Adipose tissue (tissue), 3 donors: ENCODE data around the gene KCTD17. TPM values are rescaled to one million over a fixed set of nuclear protein-coding genes. Genes with fewer than 3 reads are reported as not detected.

Experiments
- H3K27ac ChIP-seq: one replicate; pipeline ENCODE4 v1.5.1; 2013; ENCODE audit warnings: low read depth, low read length
- WGBS, 3 donors: extraction: QIAGEN DNeasy Blood & Tissue Kit; methylation state at CpG; one replicate each; pipeline ENCODE4 v1.1.7; 2013; 5-methylcytosine and 5-hydroxymethylcytosine counted together
- polyA plus RNA-seq, 3 donors: library from polyadenylated mRNA; stranded (reverse); fragments of 200-250 nt; gene quantifications; one replicate each; pipeline ENCODE4 v1.2.3, GENCODE V29; 2013
- donor health status: healthy with polysubstance abuse.
- donor health status: Bipolar disorder and iron deficiency.
- donor health status: healthy.

The KCTD17 gene
- polyA plus RNA-seq, 3 donors: 3.2 to 22.7 (median 8.7) TPM

DNA sequence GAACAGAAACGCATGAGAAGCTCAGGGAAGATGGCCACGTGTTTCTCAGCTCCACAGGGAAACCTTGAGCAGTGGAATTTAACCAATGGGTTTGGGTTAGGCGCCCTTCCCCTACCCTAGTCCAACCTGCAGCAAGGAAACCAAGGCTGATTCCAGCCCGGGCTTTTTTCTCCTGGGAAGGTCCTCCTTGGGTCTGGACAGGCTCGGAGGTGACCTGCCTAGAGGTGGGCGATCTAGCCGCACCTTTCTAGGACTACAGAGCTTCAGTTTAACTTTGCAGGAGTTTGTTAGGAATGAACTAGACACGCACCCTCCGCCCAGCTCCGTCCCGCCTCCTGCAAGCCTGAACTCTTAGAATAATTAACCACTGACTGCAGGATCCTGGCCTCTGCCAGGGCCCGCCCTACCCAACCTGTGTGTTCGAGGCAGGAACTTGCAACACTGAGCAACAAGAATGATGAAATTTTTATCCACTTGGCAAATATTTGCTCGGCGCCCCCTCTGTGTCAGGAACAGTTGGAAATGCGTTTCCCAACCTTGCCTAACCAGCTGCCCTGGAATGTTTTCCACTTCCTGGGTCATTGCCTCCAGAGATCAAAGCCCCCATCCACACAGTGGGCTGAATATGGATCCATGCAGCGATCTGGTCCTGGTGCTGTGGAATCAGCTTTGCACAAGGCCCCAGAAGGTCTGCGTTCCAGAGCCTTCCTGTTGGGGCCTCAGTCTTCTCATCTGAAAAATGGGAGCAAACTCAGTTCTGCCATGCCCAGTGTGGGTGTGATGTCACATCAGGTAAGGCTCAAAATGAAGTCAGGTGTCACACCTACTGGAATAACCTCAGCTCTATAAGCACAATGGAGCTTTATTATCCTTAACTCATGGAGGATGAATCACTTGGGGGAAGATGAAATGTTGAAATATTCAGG, 18.7 kb upstream of the KCTD17 start:
- 16 to 45% (median 40%) methylated on average over 18 of the region's 18 CpGs for WGBS, 3 donors
- H3K27ac ChIP-seq: no peak overlapping the region

DNA sequence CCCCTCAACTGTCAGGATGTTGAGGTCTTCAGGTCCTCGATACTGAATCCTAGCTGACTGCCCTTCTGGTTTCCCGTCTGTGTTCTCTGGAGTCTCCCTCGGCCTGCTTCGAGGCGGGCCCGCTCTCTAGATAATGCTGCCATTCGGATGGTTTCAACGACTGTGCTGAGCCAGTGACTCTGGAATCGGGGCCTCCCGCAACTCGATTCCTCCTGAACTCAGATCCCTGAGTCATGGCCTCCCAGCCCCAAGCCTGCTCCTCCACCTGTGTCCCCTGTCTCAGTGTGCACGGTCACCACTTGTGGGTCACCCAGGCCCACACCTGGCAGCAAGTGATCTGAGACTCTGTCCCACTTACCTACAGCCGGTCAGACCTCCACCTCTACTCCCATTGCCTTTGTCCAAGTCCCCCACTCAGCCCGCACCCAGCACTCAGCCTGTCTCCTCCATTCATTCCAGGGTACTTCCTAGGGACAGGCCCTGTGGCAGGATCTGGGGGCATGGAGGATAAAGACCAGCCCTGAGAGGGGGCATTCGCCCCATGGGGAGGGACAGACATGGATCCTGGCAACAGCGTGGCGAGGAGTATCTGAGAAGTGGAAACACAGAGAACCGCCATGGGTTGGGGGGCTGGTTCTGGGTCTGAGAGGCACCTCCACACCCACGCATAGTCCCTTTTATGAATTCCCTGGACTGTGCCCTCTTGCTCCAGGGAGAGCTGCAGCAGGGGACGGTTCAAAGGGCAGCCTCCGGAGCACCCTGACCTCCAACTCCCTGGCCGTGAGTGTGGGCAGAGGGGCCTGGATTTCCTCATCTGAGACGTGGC, 17.7 kb upstream of the KCTD17 start:
- no peak overlapping the region for H3K27ac ChIP-seq

DNA sequence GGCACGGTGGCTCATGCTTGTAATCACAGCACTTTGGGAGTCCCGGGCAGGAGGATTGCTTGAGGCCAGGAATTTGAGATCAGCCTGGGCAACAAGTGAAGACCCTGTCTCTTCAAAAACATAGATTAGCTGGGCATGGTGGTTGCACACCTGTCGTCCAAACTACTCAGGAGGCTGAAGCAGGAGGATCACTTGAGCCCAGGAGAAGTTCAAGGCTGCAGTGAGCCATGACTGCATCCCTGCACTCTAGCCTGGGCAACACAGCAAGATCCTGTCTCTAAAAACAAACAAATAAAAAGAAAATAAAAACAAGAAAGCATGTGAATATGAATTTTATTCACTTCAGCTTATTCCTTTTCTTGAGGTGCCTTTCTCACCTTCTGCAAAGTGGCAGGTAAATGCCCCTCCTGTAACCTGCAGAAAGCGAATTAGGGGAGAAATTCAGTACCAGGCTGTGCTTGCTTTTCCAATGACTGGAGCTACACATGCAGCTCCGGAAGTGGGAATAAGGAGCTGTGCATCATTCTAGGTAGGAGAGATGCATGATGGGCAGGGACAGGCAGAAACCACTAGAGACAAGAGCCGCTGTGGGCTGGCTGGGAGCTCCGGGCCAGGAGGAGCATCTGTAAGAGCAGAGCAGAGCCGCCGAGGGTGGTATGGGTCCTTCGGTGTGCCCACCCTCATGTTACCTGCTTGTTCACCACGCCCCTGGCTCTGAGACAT, 14.7 kb upstream of the KCTD17 start:
- WGBS, 3 donors: 85 to 88% (median 87%) methylated on average over 10 to 11 of the region's 11 CpGs

More for the DNA sequence above, 17.7 kb upstream of the KCTD17 start:
- 84 to 87% (median 86%) methylated on average over 23 of the region's 23 CpGs for WGBS, 3 donors

DNA sequence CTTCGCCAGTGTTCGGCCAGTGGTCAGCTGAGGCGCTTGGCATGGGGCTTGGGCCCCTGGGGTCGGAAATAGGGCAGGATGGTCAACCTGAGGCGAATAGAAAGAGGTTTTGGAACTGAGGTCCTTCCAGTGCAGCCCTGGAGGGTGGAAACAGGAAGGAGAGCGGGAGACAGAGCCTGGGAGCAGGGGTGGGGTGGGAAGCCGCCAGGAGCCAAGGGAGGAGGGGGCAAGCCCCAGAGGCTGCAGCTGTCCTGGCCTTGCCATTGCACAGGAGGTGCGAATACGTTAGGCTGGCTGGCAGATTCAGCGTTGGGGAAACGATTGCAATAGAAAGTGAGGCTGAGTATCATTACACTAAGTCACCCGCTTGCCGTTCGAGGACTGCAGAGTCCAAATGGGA, 13.9 kb upstream of the KCTD17 start:
- no peak overlapping the region for H3K27ac ChIP-seq
- WGBS, 3 donors: 53 to 79% (median 57%) methylated on average over 14 of the region's 14 CpGs

More for the DNA sequence above, 14.7 kb upstream of the KCTD17 start:
- H3K27ac ChIP-seq: no peak overlapping the region

DNA sequence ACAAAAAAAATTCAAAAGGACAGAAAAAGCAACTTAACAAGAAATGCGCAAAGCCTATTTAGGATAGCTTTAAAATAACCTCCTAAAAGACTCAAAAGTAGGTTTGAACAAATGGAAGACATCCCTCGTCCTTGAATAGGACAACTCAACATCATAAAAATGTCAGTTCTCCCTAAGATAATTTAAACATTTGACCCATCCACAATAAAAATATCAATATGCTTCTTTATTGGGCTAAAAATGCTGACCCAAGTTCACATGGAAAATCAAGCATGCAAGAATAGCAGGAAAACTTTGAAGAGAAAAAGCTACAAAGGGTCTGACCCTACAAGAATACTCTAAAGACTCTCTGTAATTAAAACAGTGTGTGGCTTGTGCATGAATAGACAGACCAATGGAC, 12.1 kb upstream of the KCTD17 start:
- no peak overlapping the region for H3K27ac ChIP-seq
- 85 to 95% (median 90%) methylated on average over 2 of the region's 2 CpGs for WGBS, 3 donors

DNA sequence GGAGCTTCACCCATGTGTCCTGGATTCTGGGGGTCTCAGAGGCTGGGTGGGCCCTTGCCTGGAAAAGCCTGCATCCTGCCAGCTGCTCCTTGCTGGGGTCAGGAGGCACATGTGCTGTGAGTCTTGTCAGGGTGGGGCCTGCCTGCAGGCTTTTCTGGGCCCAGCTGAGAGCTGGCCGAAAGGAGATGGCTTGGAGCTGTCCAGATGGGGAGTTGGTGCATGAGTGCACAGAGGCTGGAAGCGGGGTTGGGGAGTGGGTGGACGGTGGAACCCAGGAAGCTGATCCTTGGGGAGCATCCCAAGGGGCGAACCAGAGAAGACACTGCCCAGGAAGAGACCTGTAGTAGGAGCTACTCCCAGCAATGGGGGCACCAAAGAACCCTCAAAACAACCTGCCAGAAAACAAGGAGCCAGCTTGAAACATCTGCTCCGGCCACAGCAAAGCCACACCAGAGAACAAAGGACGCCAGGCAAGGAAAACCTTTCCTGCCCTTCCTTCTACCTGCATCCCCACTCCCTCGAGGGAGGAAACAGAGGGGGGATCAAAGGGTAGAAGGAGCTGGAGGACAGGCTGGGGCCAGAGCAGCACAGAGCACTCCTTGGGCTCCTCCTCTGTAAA, 8.2 kb upstream of the KCTD17 start:
- H3K27ac ChIP-seq: no peak overlapping the region
- WGBS, 3 donors: 70 to 74% (median 70%) methylated on average over 7 of the region's 7 CpGs

DNA sequence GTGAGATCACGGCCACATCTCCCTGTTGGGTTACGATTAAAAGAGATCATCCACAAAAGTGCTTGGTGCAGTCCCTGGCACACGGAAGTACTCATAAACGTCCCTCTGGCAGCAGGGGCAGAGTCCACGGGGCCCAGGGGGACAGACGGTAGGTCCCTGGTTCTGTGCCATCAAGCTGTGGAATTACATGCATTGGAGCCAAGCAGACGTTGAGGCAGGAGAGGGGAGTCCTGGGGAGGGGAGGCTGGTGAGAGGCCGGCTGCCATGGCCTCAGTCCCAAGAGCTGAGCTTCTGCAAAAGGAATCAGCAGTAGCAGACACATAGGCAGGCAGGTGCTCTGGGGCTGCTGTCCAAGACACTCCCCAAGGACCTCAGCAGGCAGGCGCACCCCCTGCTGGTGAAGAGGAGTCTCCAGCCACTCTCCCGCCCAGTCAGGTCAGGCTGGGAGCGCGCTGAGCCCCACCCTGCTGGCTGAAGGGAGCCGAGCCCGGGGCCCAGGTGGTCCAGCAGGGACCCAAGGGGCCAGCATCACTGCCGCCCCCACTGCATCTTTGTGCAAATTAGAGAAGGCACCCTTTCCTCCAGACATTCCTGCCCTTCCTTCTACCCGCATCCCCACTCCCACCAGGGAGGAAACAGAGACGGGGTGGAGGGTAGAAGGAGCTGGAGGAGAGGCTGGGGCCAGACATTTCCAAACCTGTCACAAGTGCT, 7.6 kb upstream of the KCTD17 start:
- no peak overlapping the region for H3K27ac ChIP-seq
- WGBS, 3 donors: 17 to 34% (median 32%) methylated on average over 16 to 17 of the region's 17 CpGs

DNA sequence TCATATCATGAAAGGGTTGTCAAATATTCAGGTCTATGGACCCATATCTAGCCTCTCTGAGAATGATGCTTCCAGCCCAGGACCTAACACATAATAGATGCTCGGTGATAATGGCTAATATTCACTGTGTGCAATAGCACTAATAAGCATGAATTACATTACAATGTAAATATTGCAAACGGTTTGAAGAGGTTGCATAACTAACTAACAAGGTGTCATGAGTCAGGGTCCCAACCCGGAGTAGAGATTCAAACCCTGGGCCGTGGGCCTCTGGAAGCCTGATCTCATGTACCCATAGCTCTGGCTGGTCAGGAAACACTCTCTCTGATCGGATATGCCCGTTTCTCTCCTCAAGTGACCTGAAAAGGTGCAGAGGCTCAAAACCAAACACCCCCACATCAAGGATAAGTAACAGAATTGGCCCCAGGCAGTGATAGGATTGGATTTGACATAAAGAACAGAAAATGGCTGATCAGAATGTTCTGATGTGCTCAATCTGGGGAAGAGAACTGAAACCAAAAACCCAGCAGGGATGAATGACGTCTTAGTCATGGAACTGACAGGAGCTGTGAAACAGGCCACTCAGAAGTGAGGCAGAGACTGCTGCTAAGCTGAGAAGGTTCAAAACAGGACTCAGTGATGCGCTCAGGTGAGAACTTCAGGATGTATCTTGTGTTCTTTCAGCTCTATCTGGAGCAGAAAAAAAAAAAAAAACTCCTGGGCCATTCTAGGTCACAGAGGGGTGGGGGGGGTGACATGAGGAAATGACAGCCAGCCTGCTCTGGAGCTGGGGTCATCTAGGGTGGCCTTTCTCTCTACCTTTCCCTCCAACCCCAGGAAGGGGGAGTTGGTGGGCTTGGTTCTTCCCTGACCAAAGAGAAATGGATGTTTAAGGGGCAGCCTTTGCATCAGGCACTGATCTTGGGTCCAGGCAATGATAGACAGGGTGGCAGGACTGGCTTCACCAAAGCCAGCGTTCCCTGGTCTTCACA, 6.6 kb upstream of the KCTD17 start:
- H3K27ac ChIP-seq: no peak overlapping the region
- 70 to 78% (median 74%) methylated on average over 9 of the region's 9 CpGs for WGBS, 3 donors

DNA sequence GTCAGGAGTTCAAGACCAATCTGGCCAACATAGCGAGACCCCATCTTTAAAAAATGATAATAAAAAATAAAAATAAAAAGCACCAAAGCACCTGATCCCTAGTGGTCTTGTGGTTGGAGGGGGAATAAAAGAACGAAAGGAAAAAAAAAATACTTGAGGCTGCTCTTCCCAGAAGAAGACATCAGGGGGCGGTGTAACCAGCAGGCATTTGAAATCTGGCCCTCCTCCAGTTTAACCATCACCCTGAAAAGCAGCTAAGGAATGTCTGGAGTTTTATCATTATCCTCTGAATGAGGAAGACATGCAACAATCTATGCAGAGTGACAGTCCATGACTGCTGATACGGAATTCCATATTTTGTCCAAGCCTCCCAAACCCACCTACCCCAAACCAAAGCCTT, 5.6 kb upstream of the KCTD17 start:
- no peak overlapping the region for H3K27ac ChIP-seq
- 41 to 62% (median 51%) methylated on average over 4 of the region's 4 CpGs for WGBS, 3 donors

DNA sequence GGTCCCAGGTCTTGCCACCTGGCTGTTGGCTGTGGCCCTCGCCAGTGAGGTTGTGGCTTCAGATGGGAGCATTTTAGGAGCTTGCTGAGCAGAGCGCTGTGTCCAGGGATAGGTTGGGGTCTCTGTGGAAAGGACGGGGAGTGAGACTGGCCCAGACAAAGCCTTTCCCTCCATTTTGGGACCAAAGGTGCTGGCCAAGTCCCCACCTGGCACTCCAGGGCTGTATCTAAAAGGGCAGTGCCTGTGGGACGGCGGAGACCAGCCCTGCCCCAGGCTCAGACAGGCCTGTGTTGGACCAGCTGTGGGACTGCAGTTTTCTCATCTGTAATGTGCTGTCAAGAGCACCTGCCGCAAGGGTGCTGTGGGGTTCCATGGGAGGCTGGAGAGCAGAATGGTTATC, 5.0 kb upstream of the KCTD17 start:
- H3K27ac ChIP-seq: no peak overlapping the region
- 66 to 91% (median 91%) methylated on average over 6 of the region's 6 CpGs for WGBS, 3 donors

DNA sequence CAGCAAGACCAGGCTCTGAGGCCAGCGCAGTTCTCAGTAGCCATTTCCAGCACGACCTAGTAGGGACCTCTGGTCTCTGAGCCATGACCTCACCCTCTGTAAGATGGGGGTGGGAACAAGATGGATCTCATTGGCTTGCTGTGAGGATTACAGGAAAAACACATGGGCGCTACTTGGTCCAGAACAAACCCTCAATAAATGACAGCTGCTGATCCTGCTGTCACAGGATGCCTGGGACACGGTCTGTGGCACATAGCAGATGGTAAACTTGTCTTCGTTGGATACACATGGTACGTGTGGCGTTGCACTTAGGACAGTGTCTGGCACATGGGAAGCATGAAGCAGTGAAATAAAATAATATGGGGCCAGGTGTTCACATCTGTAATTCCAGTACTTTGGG, 4.5 kb upstream of the KCTD17 start:
- H3K27ac ChIP-seq: no peak overlapping the region
- 79 to 92% (median 90%) methylated on average over 7 of the region's 7 CpGs for WGBS, 3 donors

DNA sequence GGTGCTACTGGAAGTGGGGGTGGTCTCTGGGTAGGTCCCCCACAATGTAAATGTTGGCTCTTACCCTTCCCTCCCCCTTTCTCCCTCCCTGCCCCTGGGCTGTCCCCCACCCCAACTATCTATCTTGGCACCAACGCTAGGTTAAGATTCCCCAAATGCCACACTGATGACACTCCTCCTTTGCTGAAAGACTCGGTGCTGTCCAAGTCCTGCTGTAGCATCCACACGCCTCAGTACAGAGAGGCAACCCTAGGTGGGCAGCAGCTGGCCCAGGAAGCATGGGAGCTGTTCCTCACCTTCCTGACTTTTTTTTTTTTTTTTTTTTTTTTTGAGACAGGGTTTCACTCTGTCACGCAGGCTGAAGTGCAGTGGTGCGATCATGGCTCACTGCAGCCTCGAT, 3.4 kb upstream of the KCTD17 start:
- WGBS, 3 donors: 79 to 86% (median 83%) methylated on average over 6 of the region's 6 CpGs

DNA sequence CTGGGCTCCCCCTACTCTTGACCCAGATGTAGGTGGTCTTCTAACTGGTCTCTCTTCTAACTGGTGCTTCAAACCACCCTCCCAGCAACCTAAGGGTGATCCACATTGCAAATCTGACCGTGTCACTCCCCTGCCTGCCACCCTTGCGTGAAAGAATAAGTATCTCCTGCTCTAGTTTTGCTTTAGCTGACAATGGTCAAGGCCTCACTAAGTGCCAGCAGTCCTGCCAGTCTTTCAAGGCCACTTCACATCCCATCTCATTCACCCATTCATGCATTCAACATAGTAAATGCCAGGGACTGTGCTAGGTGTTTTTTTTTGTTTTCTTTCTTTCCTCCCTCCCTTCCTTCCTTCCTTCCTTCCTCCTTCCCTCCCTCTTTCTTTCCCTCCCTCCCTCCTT, 2.3 kb upstream of the KCTD17 start:
- 54 to 91% (median 84%) methylated on average over 2 of the region's 2 CpGs for WGBS, 3 donors
- no peak overlapping the region for H3K27ac ChIP-seq

More for the DNA sequence above, 3.4 kb upstream of the KCTD17 start:
- H3K27ac ChIP-seq: no peak overlapping the region

DNA sequence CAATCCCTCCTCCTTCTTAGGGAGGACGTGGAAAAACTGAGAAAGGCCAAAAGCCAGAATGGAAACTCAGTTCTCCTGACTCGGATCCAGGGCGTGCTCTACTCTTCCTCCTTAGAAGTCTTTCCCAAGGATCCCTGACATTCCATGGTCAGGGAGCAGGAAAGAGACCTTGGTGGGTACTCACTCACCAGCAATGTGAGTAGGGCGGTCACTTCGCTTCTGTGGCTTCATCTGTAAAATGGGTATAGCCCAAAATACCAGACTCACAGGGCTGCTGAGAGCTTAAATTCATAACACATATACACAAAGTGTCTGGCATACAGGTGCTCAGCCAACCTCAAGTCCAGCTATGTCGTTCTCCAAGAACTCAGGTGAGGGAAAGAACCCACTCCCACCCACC, 629 bp upstream of the KCTD17 start:
- 66 to 78% (median 71%) methylated on average over 6 of the region's 6 CpGs for WGBS, 3 donors
- no peak overlapping the region for H3K27ac ChIP-seq

DNA sequence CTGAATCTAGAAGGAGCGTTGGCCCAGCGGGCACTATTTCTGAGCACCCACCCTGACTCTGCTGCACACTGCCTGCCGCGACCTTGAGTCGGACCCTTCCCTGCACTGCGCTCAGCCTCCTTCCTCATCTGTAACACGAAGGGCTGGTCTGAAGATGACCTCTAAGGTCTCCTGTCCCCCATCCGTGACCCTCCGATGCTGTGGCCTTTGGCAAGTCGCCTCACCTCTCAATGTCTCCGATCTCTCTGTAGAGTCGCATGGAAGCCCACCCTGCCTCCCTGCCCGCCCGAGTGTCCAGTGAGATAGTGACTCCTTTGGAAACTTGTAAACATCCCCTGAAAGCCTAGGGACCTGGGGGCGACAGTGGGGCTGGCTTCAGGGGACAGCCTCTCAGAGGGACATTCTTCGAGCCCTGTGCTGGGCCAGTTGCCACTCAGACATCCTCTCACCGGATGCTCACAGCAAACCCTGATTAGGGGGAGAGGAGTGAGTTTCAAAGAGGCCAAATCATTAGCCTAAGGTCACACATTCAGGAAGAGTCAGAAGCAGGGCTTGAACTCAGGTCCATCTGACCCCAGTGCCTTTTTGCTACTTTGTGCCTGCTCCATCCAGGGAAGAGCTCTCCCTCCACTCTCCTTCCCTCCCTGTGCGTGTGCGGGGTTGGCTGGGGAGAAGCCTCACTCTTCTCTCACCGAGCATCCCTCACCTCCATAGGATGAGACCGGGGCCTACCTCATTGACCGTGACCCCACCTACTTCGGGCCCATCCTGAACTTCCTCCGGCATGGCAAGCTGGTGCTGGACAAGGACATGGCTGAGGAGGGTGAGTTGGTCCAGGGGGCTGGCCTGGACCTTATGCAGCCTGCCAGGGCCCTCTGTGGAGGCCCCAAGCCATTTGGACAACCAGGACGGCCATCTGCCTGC, 1.1 kb downstream of the KCTD17 start:
- H3K27ac ChIP-seq: no peak overlapping the region
- WGBS, 3 donors: 80 to 84% (median 81%) methylated on average over 24 to 25 of the region's 25 CpGs
